Ovary (tissue), 9 donors: ENCODE results near the gene NRTN. TPM values are rescaled to one million over a fixed set of nuclear protein-coding genes. Genes with fewer than 3 reads are reported as not detected.
"Not testable (repeated sequence)": the region's sequence is repeated elsewhere in the genome, so short reads cannot be mapped to it uniquely, and the experiment has no call there.

Experiments
- DNase-seq, 5 donors: peaks; one replicate each; pipeline ENCODE4 v3.0.0-alpha.2; 2019 to 2020
- H3K27ac ChIP-seq, 2 donors: fragments of 200-600 bp; one replicate each; pipeline versions ENCODE4 v1.5.1 to v1.8.0; 2019 to 2022
- H3K27me3 ChIP-seq: fragments of 200-600 bp; one replicate; pipeline ENCODE4 v1.8.0; 2022
- H3K36me3 ChIP-seq: fragments of 200-600 bp; sonication (generic); one replicate; pipeline ENCODE4 v1.5.1; 2019
- H3K4me1 ChIP-seq: one replicate; pipeline ENCODE4 v1.8.1; 2013; ENCODE audit warnings: mild to moderate bottlenecking, moderate library complexity; ENCODE audit not compliant: insufficient read depth
- H3K4me3 ChIP-seq: fragments of 200-600 bp; sonication (generic); one replicate; pipeline ENCODE4 v1.5.1; 2017
- H3K9me3 ChIP-seq, 2 donors: fragments of 200-600 bp in 1 of 2; sonication (generic) in 1 of 2; one replicate each; pipeline versions ENCODE4 v1.5.1 to v1.8.1; 2013 to 2019; ENCODE audit warnings: mild to moderate bottlenecking in 1 of 2, moderate library complexity in 1 of 2
- CTCF ChIP-seq, 3 donors: fragments of 450-650 bp in 2 of 3; fragments of 200-600 bp in 1 of 3; IDR thresholded peaks; one replicate each; pipeline versions ENCODE4 v1.5.1 to v1.8.0; 2016 to 2022; ENCODE audit warnings: antibody characterized with exemption in 3 of 3, mild to moderate bottlenecking in 1 of 3
- EP300 ChIP-seq: sonication (generic); formaldehyde crosslinking; IDR thresholded peaks from one replicate; pipeline ENCODE4 v1.6.1; 2017; ENCODE audit warnings: antibody characterized with exemption
- POLR2A ChIP-seq: fragments of 450-650 bp; IDR thresholded peaks from one replicate; pipeline ENCODE4 v1.6.1; 2017; ENCODE audit warnings: antibody characterized with exemption, mild to moderate bottlenecking, moderate library complexity
- whole genome bisulfite sequencing, 3 donors: extraction: QIAGEN DNeasy Blood & Tissue Kit in 1 of 3; methylation state at CpG; one replicate each; pipeline versions ENCODE4 v1.1.5 to v1.1.7; 2013 to 2017; 5-methylcytosine and 5-hydroxymethylcytosine counted together
- intact Hi-C, 4 donors: fragments of 100-400 bp; cut with DNase I; formaldehyde crosslinking; loops; one replicate each; pipeline versions ENCODE4 v1.11.0 to v1.15.1; 2022 to 2023
- polyA plus RNA-seq, 2 donors: library from polyadenylated mRNA; stranded (reverse); fragments of 200-250 nt in 1 of 2; fragments of 350-450 nt in 1 of 2; fragmentation: Illumina TruSeq in 1 of 2; extraction: RNeasy Lipid Tissue Mini Kit (QIAGEN cat#74804) in 1 of 2; gene quantifications; one replicate each; pipeline ENCODE4 v1.2.3, GENCODE V29; 2013 to 2014
- total RNA-seq, 7 donors: library from RNA; depleted of rRNA in 2 of 7; stranded (reverse); fragments of >200 nt in 2 of 7; fragmentation: NEBNext Ultra II Directional in 3 of 7; extraction: Animal tissue kit (Norgen Biotek cat#: 25700) in 3 of 7; gene quantifications; one replicate each; pipeline versions ENCODE4 v1.1.0 to v1.2.4, GENCODE V29; 2016 to 2023
- donor health status: DM: no; HTN: no; CAD: no; lungs with moderate emphysema.
- donor health status: DM: no; HTN: no; CAD: no.
- donor health status: Bipolar disorder and iron deficiency.
- donor health status: DM: yes; HTN: yes; CAD: no.
- donor health status: DM: no; HTN: no; CAD: no.
- donor health status: DM: yes; HTN: yes; CAD: no.

The NRTN gene
- total and polyA plus RNA-seq, 9 donors: 0.11 to 2.8 (median 0.65) TPM; not detected in 4

DNA sequence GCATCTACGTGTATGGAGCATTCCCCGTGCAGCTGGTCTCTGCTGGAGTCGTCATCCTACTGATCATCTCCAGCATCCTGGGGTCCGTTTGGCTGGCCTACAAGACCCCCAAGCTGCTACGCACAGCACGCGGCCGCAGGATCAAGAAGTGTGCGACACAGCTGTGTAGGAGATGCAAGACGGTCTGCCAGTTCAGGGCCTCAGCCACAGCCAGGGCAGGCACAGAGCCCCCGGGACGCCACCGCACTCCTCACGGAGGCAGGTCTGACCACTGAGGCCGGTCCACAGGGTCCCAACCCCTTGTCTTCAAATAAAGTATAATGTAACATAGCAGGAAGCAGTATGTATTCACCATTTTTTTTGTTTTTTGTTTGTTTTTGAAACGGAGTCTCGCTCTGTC, 26.5 kb upstream of the NRTN start:
- Histone ChIP-seq H3K4me3 (no peak overlapping the region), H3K27me3 (no peaks in the 10 kb centered on the region), H3K36me3 (no peaks in the 10 kb centered on the region), H3K4me1 (no peaks in the 10 kb centered on the region), H3K27ac (no peak overlapping the region), H3K9me3 (peaks cover 0 to 4% of the 10 kb centered on the region in 2 donors)
- TF ChIP-seq CTCF (IDR thresholded peaks at IDR 0.05) (no peak), POLR2A (no peak), EP300 (no peak)
- WGBS, 3 donors: 74 to 78% (median 74%) methylated on average over 17 of the region's 17 CpGs
- no peak for DNase-seq
- intact Hi-C loops: no loop called here

- not testable (repeated sequence) for H3K36me3 ChIP-seq, H3K4me1 ChIP-seq, H3K27me3 ChIP-seq, H3K27ac ChIP-seq, DNase-seq, H3K9me3 ChIP-seq, H3K4me3 ChIP-seq
- intact Hi-C loops: loop anchor here in 1 of 4 donors (10.0 kb wide), 1 partner anchor 244 kb away; no protein-coding TSS in a partner anchor
- WGBS, 3 donors: 75 to 88% (median 78%) methylated on average over 11 of the region's 11 CpGs
Measured at GRCh38 chr19:5780916-5781315, 24.0 kb upstream of the NRTN start.

- Histone ChIP-seq H3K27ac (no peak overlapping the region), H3K36me3 (no peaks in the 10 kb centered on the region), H3K27me3 (no peaks in the 10 kb centered on the region), H3K4me3 (no peak overlapping the region), H3K9me3 (no peaks in the 10 kb centered on the region), H3K4me1 (no peaks in the 10 kb centered on the region)
- TF ChIP-seq POLR2A: no peak
- TF ChIP-seq EP300: no peak
- TF ChIP-seq CTCF (IDR thresholded peaks at IDR 0.05): no peak
- no peak for DNase-seq
- intact Hi-C loops: loop anchor here in 1 of 4 donors (10.0 kb wide), 1 partner anchor 242 kb away; no protein-coding TSS in a partner anchor
- 70 to 79% (median 72%) methylated on average over 9 of the region's 9 CpGs for WGBS, 3 donors
Measured at GRCh38 chr19:5782322-5782721, 22.5 kb upstream of the NRTN start.

DNA sequence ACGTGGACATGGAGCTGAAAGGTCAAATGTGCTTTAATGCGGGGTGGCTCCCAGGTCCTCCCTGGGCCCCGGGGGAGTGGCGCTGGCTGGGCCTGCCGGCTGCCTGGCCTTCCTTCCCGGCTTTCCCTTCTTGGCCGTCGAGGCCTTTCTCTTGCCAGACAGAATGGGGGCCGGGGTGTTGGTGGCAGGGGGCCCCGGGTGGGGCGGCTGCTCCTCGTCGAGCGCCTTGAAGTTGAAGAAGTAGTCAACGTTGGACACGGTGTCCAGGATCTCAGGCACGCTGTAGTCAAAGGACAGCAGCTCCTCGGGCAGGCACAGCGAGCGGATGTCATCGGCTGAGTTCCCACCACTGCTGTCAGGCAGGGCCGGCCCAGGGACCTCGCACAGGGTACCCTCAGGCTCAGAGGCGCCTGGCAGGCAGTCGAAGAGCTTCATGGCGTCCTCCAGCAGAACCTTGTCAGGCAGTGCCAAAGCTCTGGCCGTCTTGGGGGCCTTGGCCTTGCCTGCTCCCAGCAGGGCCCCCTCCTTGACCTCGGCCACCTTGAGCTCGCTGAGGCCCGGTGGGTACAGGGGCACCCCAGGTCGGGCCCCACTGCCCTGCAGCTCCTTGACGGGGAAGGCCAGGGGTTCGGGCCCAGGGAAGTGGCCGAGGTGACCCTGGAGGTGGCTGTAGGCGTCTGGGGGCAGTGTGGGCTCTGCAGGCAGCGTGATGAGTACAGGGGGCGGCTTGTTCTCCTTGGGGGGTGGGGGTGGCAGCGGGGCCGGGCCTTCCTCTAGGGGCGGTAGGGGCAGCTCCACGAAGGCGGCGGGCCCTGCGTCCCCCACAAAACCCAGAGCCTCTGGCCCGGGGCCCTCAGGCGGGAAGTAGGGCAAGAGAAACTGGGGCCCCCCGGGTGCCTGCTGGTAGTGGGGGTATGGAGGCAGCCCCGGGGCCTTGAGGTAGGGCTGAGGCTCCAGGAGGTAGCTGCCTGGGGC, 21.6 kb upstream of the NRTN start:
- intact Hi-C loops: loop anchor here in 1 of 4 donors (10.0 kb wide), 1 partner anchor 242 kb away; no protein-coding TSS in a partner anchor
- Histone ChIP-seq H3K27ac (no peak overlapping the region), H3K36me3 (no peaks in the 10 kb centered on the region), H3K4me1 (no peaks in the 10 kb centered on the region), H3K4me3 (no peak overlapping the region), H3K27me3 (no peaks in the 10 kb centered on the region), H3K9me3 (no peaks in the 10 kb centered on the region)
- 63 to 67% (median 64%) methylated on average over 45 to 48 of the region's 48 CpGs for WGBS, 3 donors
- TF ChIP-seq CTCF (IDR thresholded peaks at IDR 0.05): no peak
- TF ChIP-seq EP300: no peak
- no peak for TF ChIP-seq POLR2A
- peak in 1 of 5 donors; percentile 25 for DNase-seq
